Astrocyte (in vitro differentiated cells and primary cell): ENCODE results near the gene CAPN11. TPM values are rescaled to one million over a fixed set of nuclear protein-coding genes. Genes with fewer than 3 reads are reported as not detected.

Experiments
- DNase-seq: peaks from one replicate; pipeline ENCODE4 v3.0.0-alpha.2; 2010; ENCODE audit warnings: low read depth
- FAIRE-seq: peaks from 2 replicates; lab custom pipeline; 2011; peaks lifted over from hg19 to GRCh38; lab: Jason Lieb, UNC
- H2AFZ ChIP-seq: 2 replicates; pipeline ENCODE4 v1.6.0; 2012; ENCODE audit warnings: low read depth, low read length, inconsistent platforms
- H3K27ac ChIP-seq: 2 replicates; pipeline ENCODE4 v1.5.1; 2011; ENCODE audit warnings: low read depth, low read length, inconsistent platforms
- H3K27me3 ChIP-seq: 2 replicates; pipeline ENCODE4 v1.6.0; 2011; ENCODE audit warnings: low read length, inconsistent platforms; ENCODE audit not compliant: insufficient read depth
- H3K36me3 ChIP-seq: 2 replicates; pipeline ENCODE4 v1.5.1; 2011; ENCODE audit warnings: low read length, inconsistent platforms; ENCODE audit not compliant: insufficient read depth
- H3K4me1 ChIP-seq: 2 replicates; pipeline ENCODE4 v1.5.1; 2011; ENCODE audit warnings: low read length, inconsistent platforms; ENCODE audit not compliant: insufficient read depth
- H3K4me2 ChIP-seq: 2 replicates; pipeline ENCODE4 v1.6.0; 2012; ENCODE audit warnings: low read length, inconsistent platforms
- H3K4me3 ChIP-seq: 2 replicates; pipeline ENCODE4 v1.5.1; 2011; ENCODE audit warnings: low read depth, mild to moderate bottlenecking, low read length, inconsistent platforms; ENCODE audit not compliant: insufficient read depth
- H3K79me2 ChIP-seq: 2 replicates; pipeline ENCODE4 v1.6.0; 2012; ENCODE audit warnings: mild to moderate bottlenecking, low read length, inconsistent platforms; ENCODE audit not compliant: insufficient read depth
- H3K9ac ChIP-seq: 2 replicates; pipeline ENCODE4 v1.6.0; 2012; ENCODE audit warnings: mild to moderate bottlenecking, low read length, inconsistent platforms
- H3K9me3 ChIP-seq: 2 replicates; pipeline ENCODE4 v1.5.1; 2012; ENCODE audit warnings: low read depth, mild to moderate bottlenecking, low read length, inconsistent platforms; ENCODE audit not compliant: insufficient read depth
- H4K20me1 ChIP-seq: 2 replicates; pipeline ENCODE4 v1.6.0; 2012; ENCODE audit warnings: low read length, inconsistent platforms; ENCODE audit not compliant: insufficient read depth
- H3K27ac Mint-ChIP-seq: one replicate; pipeline ENCODE4 v1.8.0; 2021; ENCODE audit warnings: mild to moderate bottlenecking, mixed read lengths; ENCODE audit not compliant: unreplicated experiment
- H3K27me3 Mint-ChIP-seq: one replicate; pipeline ENCODE4 v1.8.0; 2021; ENCODE audit warnings: low read depth, mixed read lengths; ENCODE audit not compliant: unreplicated experiment
- H3K36me3 Mint-ChIP-seq: one replicate; pipeline ENCODE4 v1.8.0; 2021; ENCODE audit warnings: low read depth, mixed read lengths; ENCODE audit not compliant: unreplicated experiment
- H3K4me1 Mint-ChIP-seq: one replicate; pipeline ENCODE4 v1.8.0; 2021; ENCODE audit warnings: low read depth, mixed read lengths; ENCODE audit not compliant: unreplicated experiment
- H3K4me3 Mint-ChIP-seq: one replicate; pipeline ENCODE4 v1.8.0; 2021; ENCODE audit warnings: mild to moderate bottlenecking, moderate library complexity, mixed read lengths; ENCODE audit not compliant: unreplicated experiment
- H3K9me3 Mint-ChIP-seq: one replicate; pipeline ENCODE4 v1.8.0; 2021; ENCODE audit warnings: mild to moderate bottlenecking, mixed read lengths; ENCODE audit not compliant: unreplicated experiment
- EZH2 ChIP-seq: IDR thresholded peaks from 2 replicates; pipeline ENCODE4 v1.6.1; 2012; ENCODE audit warnings: mild to moderate bottlenecking, low read length, inconsistent platforms; ENCODE audit not compliant: insufficient read depth
- total RNA-seq: library from RNA; stranded (reverse); gene quantifications from 2 replicates; pipeline ENCODE4 v1.2.1, GENCODE V29; 2021
- TF ChIP-seq, protein P1 (sequence below): IDR thresholded peaks from 2 replicates; pipeline ENCODE4 v1.5.1; 2011; ENCODE audit warnings: low read depth, mild to moderate bottlenecking, inconsistent platforms, low read length, moderate library complexity; ENCODE audit not compliant: insufficient read depth

Gene CAPN11
- total RNA-seq, 1 donor from 2014 or later = not detected

DNA sequence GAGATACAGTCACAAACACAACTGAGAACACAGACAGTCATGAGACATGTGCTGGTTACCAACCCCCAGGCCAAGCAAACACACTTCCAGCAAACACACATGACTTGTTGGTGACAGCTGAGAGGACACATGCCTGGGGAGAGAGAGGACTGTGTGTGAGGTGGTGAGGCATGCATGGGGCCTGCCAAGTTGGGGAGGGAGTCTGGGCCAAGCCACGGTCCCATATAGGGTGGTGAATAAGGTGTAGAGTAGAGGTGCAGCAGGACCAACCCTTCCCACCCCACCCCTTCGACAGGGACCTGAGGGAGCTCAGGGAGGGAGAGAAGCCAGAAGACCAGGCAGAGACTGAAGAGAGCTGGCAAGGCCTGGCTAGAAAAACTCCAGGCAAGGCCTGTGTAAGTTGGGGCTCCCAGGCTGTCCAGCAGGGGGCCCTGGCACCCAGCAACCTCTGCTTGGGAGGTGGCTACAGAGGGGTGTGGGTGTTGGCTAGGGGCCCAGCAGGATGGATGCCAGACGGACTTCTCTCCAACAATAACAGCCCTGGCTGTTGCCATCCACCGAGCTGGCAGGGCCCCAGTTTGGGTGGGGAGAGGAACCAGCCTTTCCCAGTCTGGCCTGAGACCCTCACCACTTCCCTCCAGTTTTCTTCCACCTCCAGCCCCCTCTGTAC is 62.8 kb downstream of the CAPN11 start:
- H4K20me1 ChIP-seq = peaks cover 16% of the 10 kb centered on the region
- Mint-ChIP-seq H3K27ac (no peak overlapping the region), H3K36me3 (no peaks in the 10 kb centered on the region), H3K27me3 (peaks cover 10% of the 10 kb centered on the region), H3K4me1 (peaks cover 26% of the 10 kb centered on the region), H3K4me3 (peak overlapping the region; percentile 72), H3K9me3 (no peaks in the 10 kb centered on the region)
- no peak for FAIRE-seq
- peak overlapping the region; percentile 21 for H2AFZ ChIP-seq
- peak overlapping the region; percentile 67 for H3K4me2 ChIP-seq
- no peak overlapping the region for H3K9ac ChIP-seq
- no peaks in the 10 kb centered on the region for H3K36me3 ChIP-seq
- H3K27me3 ChIP-seq = no peaks in the 10 kb centered on the region
- no peak overlapping the region for H3K4me3 ChIP-seq
- no peak overlapping the region for H3K27ac ChIP-seq
- H3K4me1 ChIP-seq = peaks cover 43% of the 10 kb centered on the region
- DNase-seq = peak; percentile 48
- TF ChIP-seq EZH2 = no peak
- TF ChIP-seq, protein P1, sequence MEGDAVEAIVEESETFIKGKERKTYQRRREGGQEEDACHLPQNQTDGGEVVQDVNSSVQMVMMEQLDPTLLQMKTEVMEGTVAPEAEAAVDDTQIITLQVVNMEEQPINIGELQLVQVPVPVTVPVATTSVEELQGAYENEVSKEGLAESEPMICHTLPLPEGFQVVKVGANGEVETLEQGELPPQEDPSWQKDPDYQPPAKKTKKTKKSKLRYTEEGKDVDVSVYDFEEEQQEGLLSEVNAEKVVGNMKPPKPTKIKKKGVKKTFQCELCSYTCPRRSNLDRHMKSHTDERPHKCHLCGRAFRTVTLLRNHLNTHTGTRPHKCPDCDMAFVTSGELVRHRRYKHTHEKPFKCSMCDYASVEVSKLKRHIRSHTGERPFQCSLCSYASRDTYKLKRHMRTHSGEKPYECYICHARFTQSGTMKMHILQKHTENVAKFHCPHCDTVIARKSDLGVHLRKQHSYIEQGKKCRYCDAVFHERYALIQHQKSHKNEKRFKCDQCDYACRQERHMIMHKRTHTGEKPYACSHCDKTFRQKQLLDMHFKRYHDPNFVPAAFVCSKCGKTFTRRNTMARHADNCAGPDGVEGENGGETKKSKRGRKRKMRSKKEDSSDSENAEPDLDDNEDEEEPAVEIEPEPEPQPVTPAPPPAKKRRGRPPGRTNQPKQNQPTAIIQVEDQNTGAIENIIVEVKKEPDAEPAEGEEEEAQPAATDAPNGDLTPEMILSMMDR = peak; percentile 43
- H3K79me2 ChIP-seq = no peaks in the 10 kb centered on the region
- H3K9me3 ChIP-seq = no peaks in the 10 kb centered on the region

DNA sequence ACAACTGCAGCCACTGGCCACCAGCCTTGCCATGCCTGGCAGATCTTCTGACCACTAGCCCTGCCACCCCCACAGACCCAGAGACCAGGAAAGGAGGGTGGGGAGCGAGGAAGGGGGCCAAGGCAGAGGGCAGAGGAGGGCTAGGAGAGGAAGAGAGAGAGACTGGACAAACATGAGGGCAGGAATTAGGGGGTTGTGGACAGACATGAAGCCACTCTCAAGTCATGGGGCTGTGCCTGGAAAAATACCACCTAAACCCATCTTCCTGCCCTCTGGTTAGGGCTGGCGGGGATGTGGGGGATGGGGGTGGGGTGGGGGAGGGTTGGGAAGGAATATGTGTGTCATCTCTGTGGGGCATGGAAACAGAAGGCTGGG is 63.3 kb downstream of the CAPN11 start:
- Histone ChIP-seq H3K79me2 (no peaks in the 10 kb centered on the region), H2AFZ (no peak overlapping the region), H3K27ac (no peak overlapping the region), H3K27me3 (no peaks in the 10 kb centered on the region), H3K9ac (no peak overlapping the region), H3K4me2 (peak overlapping the region; percentile 67), H3K9me3 (no peaks in the 10 kb centered on the region), H3K4me1 (peaks cover 42% of the 10 kb centered on the region), H4K20me1 (peaks cover 16% of the 10 kb centered on the region), H3K36me3 (no peaks in the 10 kb centered on the region), H3K4me3 (no peak overlapping the region)
- no peak for TF ChIP-seq EZH2
- TF ChIP-seq, protein P1 = no peak
- DNase-seq (no peak), FAIRE-seq (no peak)
- Mint-ChIP-seq H3K4me3 (no peak overlapping the region), H3K27me3 (peaks cover 6% of the 10 kb centered on the region), H3K27ac (no peak overlapping the region), H3K9me3 (no peaks in the 10 kb centered on the region), H3K36me3 (no peaks in the 10 kb centered on the region), H3K4me1 (peaks cover 23% of the 10 kb centered on the region)
